ENCODE data around the gene RUNDC1. TPM values are rescaled to one million over a fixed set of nuclear protein-coding genes. Genes with fewer than 3 reads are reported as not detected.
"Not testable (repeated sequence)": the region's sequence is repeated elsewhere in the genome, so short reads cannot be mapped to it uniquely, and the experiment has no call there.

RUNDC1 gene
- total RNA-seq, 2 experiments from 2014 or later = 11.1 to 22.5 TPM

- Histone ChIP-seq H2AFZ (ENCODE audit: low read length) (peak overlapping the region; percentile 50), H3K27ac (ENCODE audit: low read depth, low read length, poor library complexity, severe bottlenecking) (peak overlapping the region; percentile 7), H3K9me3 (ENCODE audit: low read length) (no peaks in the 10 kb centered on the region), H3K4me3 (ENCODE audit: low read depth, low read length, poor library complexity, severe bottlenecking) (no peak overlapping the region), H3K79me2 (ENCODE audit: insufficient read depth, low read depth, low read length) (0 out of 2 replicates have a peak, but pooled peaks cover 4% of the 10 kb centered on the region), H4K20me1 (ENCODE audit: insufficient read depth, low read length) (no peaks in the 10 kb centered on the region), H3K4me1 (ENCODE audit: insufficient read depth, low read length, poor library complexity, severe bottlenecking) (peaks cover 16% of the 10 kb centered on the region), H3K9me2 (ENCODE audit: insufficient read depth, low read length) (no peaks in the 10 kb centered on the region), H3K4me2 (ENCODE audit: low read length) (peak overlapping the region; percentile 9; the same call in 1 of the 2 replicates), H3K36me3 (ENCODE audit: insufficient read depth, low read length) (no peaks in the 10 kb centered on the region)
- intact Hi-C loops (cut with micrococcal nuclease; ENCODE audit: unreplicated experiment) = no loop called here
- peak; percentile 25 for DNase-seq (ENCODE audit: low spot score)
- TF ChIP-seq EZH2phosphoT487 (IDR thresholded peaks at IDR 0.05; ENCODE audit: borderline replicate concordance, low read depth, low read length) (no peak), CTCF (conservative IDR thresholded peaks at IDR 0.05; ENCODE audit: low read length) (no peak)
- no TSS peak for BruUV-seq (replicated peaks)
- CTCF ChIA-PET (ENCODE audit: unreplicated experiment) = no interaction called here
- POLR2A ChIA-PET = interaction anchor here (0.6 to 1.5 kb wide), 6 partner anchors 11 to 231 kb away, joined by 3 to 5 read pairs (median 4); partner anchors contain the start of genes BECN1 and PTGES3L
These were observed 11.3 kb upstream of the RUNDC1 start for GRCh38 chr17:42969001-42969581.

- ChIA-PET POLR2A (interaction anchor here (0.7 kb wide), 1 partner anchor 33 kb away, joined by 5 read pairs; no protein-coding TSS in a partner anchor), CTCF (ENCODE audit: unreplicated experiment) (no interaction called here)
- H3K27ac ChIP-seq (ENCODE audit: low read depth, low read length, poor library complexity, severe bottlenecking) = no peak overlapping the region
- no peaks in the 10 kb centered on the region for H3K9me2 ChIP-seq (ENCODE audit: insufficient read depth, low read length)
- intact Hi-C loops (cut with micrococcal nuclease; ENCODE audit: unreplicated experiment) = no loop called here
- BruUV-seq (replicated peaks) = no TSS peak
- H3K4me3 ChIP-seq (ENCODE audit: low read depth, low read length, poor library complexity, severe bottlenecking) = no peak overlapping the region
- no peak overlapping the region for H2AFZ ChIP-seq (ENCODE audit: low read length)
- no peaks in the 10 kb centered on the region for H4K20me1 ChIP-seq (ENCODE audit: insufficient read depth, low read length)
- TF ChIP-seq EZH2phosphoT487 (IDR thresholded peaks at IDR 0.05; ENCODE audit: borderline replicate concordance, low read depth, low read length) (no peak), CTCF (conservative IDR thresholded peaks at IDR 0.05; ENCODE audit: low read length) (no peak)
- no peaks in the 10 kb centered on the region for H3K36me3 ChIP-seq (ENCODE audit: insufficient read depth, low read length)
- DNase-seq (ENCODE audit: low spot score) = no peak
- no peaks in the 10 kb centered on the region for H3K79me2 ChIP-seq (ENCODE audit: insufficient read depth, low read depth, low read length)
- H3K4me1 ChIP-seq (ENCODE audit: insufficient read depth, low read length, poor library complexity, severe bottlenecking) = peaks cover 19% of the 10 kb centered on the region
- H3K4me2 ChIP-seq (ENCODE audit: low read length) = no peak overlapping the region
- no peaks in the 10 kb centered on the region for H3K9me3 ChIP-seq (ENCODE audit: low read length)
These were observed 8.8 kb upstream of the RUNDC1 start for GRCh38 chr17:42971589-42971988.

GRCh38 chr17:42973323-42973722 is 7.0 kb upstream of the RUNDC1 start:
- H3K9me3 ChIP-seq (ENCODE audit: low read length); H2AFZ ChIP-seq (ENCODE audit: low read length); H4K20me1 ChIP-seq (ENCODE audit: insufficient read depth, low read length); H3K4me3 ChIP-seq (ENCODE audit: low read depth, low read length, poor library complexity, severe bottlenecking); POLR2A ChIA-PET; H3K36me3 ChIP-seq (ENCODE audit: insufficient read depth, low read length); BruUV-seq (replicated peaks); H3K27ac ChIP-seq (ENCODE audit: low read depth, low read length, poor library complexity, severe bottlenecking); intact Hi-C loops (cut with micrococcal nuclease; ENCODE audit: unreplicated experiment); CTCF ChIA-PET (ENCODE audit: unreplicated experiment); H3K4me2 ChIP-seq (ENCODE audit: low read length); DNase-seq (ENCODE audit: low spot score); H3K9me2 ChIP-seq (ENCODE audit: insufficient read depth, low read length); H3K79me2 ChIP-seq (ENCODE audit: insufficient read depth, low read depth, low read length): not testable (repeated sequence)
- peaks cover 18% of the 10 kb centered on the region for H3K4me1 ChIP-seq (ENCODE audit: insufficient read depth, low read length, poor library complexity, severe bottlenecking)

All from OCI-LY7 (cell line).